MV-4-11 (cell line): Measurements from ENCODE around the gene CELF4.

Source experiments
- DNase-seq: peaks from one replicate; lab custom pipeline; 2025; lab: John Stamatoyannopoulos, UW

The CELF4 gene

GRCh38 chr18:37225279-37225678 lies 340.3 kb downstream of the CELF4 start:
- DNase-seq = no peak

GRCh38 chr18:37222999-37223378 lies 342.6 kb downstream of the CELF4 start:
- no peak for DNase-seq

DNA sequence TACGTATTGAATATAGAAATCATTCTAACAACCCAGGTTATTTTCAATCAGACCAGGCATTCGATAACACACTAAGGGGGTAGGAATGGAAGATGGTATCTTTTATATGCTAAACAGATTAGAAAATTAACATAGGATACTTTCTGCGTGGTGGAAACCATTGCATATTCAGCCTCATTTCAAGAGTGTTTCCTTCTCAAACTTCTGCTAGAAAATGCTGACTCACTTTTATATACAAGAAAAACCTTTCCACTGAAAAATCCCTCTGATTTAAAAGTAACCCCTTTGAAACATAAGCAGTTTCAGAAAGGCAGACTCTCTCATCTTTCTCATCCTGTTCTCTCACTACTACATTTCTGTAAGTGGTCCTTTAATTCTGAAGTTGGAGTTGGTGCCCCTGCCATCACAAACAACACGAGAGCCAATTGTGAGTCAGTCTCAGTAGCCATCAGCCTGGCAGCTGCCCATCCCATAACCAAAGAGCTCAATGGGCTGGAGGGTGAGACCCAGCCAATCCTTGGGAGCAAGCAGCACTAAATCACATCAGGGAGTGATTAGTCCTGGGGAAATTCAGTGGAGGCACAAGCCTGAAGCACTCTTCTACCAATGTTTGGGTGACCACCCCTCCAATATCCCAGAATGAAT lies 343.1 kb downstream of the CELF4 start:
- no peak for DNase-seq

- DNase-seq = no peak
These were observed 346.3 kb downstream of the CELF4 start for GRCh38 chr18:37219257-37219656.

DNA sequence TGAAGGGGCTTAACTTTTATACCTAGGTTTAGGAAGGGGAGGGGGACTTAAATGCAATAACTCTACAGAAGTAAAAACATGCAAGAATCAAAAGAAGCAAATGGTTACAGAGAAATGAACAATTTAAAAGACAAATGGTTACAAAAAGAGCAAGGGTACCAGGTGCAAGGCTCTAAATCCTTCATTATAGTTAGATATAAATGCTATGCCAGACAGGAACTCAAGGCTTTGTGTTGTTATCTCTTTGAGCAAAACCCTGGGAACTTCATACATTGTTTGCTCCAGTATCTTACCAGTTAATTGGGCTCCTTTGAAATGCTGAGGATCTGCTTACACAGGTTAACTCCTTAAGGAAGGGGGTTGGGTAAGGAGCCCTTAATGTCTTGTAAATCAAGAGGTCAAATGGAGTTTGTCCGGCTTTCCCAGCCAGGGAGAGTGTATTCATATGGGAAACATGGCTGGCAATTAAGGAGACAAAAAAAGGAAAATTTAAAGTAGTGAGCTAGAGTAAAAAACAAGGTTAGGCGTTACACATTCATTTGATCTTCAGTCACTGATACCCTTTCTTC lies 347.5 kb downstream of the CELF4 start:
- no peak for DNase-seq

GRCh38 chr18:37210781-37211180 lies 354.8 kb downstream of the CELF4 start:
- no peak for DNase-seq

DNA sequence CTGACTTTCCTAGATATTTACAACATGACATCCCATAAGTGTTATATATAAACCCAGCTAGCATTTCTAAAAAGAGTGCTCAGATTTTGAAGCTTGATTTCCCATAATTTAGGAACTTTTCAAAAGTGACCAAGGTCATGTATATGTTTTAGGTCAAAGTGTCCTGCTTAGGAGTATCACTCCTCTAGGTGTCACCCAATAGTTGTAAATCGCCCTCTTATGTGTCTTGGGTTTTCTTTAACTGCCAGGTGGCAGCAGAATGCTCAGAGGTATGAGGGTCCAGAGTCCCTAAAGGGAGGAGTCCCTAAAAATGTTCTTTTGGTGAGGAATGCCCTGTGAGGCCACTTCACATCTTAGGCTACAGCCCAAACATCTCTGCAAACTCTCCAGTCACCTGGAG lies 358.3 kb downstream of the CELF4 start:
- no peak for DNase-seq

GRCh38 chr18:37199741-37200140 lies 365.9 kb downstream of the CELF4 start:
- no peak for DNase-seq
